ENCODE results near the gene IL32. TPM values are rescaled to one million over a fixed set of nuclear protein-coding genes. Genes with fewer than 3 reads are reported as not detected.
"Not testable (repeated sequence)": the region's sequence is repeated elsewhere in the genome, so short reads cannot be mapped to it uniquely, and the experiment has no call there.

The IL32 gene
- total RNA-seq, 1 experiment from 2014 or later = 4.7 TPM

DNA sequence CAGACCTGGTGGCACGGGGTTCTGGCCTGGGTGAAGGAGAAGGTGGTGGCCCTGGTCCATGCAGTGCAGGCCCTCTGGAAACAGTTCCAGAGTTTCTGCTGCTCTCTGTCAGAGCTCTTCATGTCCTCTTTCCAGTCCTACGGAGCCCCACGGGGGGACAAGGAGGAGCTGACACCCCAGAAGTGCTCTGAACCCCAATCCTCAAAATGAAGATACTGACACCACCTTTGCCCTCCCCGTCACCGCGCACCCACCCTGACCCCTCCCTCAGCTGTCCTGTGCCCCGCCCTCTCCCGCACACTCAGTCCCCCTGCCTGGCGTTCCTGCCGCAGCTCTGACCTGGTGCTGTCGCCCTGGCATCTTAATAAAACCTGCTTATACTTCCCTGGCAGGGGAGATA, 3.7 kb downstream of the IL32 start:
- H3K27ac Mint-ChIP-seq; H3K4me3 Mint-ChIP-seq; ATAC-seq; H3K9me3 Mint-ChIP-seq; DNase-seq (ENCODE audit: low spot score); H3K36me3 Mint-ChIP-seq: not testable (repeated sequence)
- ChIA-PET CTCF (interaction anchor here (0.9 to 2.1 kb wide), 3 partner anchors 10 to 37 kb away, joined by 3 to 8 read pairs (median 4); no protein-coding TSS in a partner anchor), POLR2A (interaction anchor here (0.6 kb wide), 1 partner anchor 44 kb away, joined by 4 read pairs; no protein-coding TSS in a partner anchor)
- peaks cover 12% of the 10 kb centered on the region for H3K27me3 Mint-ChIP-seq (ENCODE audit: low read depth)
- peaks cover 33% of the 10 kb centered on the region for H3K4me1 Mint-ChIP-seq

DNA sequence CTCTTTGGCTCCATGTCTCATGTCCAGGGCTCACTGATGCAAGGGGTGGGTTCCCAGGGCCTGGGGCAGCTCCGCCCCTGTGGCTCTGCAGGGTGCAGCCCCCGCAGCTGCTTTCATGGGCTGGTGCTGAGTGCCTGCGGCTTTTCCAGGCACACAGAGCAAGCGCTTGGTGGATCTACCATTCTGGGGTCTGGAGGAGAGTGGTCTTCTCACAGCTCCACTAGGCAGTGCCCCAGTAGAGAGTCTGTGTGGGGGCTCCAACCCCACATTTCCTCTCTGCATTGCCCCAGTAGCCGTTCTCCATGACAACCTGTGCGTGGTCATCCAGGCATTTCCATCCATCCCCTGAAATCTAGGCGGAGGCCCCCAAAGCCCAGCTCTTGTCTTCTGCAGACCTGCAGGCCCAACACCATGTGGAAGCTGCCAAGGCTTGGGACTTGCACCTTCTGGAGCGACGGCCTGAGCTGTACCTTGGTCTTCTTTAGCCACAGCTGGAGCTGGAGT, 5.2 kb downstream of the IL32 start:
- TF ChIP-seq MYBL2 (CRISPR knock-in tag; IDR thresholded peaks at IDR 0.05) (no peak), ZNF219 (CRISPR knock-in tag; IDR thresholded peaks at IDR 0.05; ENCODE audit: borderline replicate concordance) (no peak), ESRRA (CRISPR knock-in tag; IDR thresholded peaks at IDR 0.05; ENCODE audit: borderline replicate concordance) (no peak), ZNF416 (CRISPR knock-in tag; IDR thresholded peaks at IDR 0.05) (no peak), NFYB (CRISPR knock-in tag; conservative IDR thresholded peaks at IDR 0.05; ENCODE audit: low read depth) (no peak), TCF7 (CRISPR knock-in tag; IDR thresholded peaks at IDR 0.05; ENCODE audit: low read depth) (no peak), ELF4 (CRISPR knock-in tag; IDR thresholded peaks at IDR 0.05; ENCODE audit: low read depth) (no peak), RELA (CRISPR knock-in tag; IDR thresholded peaks at IDR 0.05; ENCODE audit: borderline replicate concordance) (no peak), NR3C1 (CRISPR knock-in tag; conservative IDR thresholded peaks at IDR 0.05; ENCODE audit: low read depth) (no peak), MXD4 (CRISPR knock-in tag; IDR thresholded peaks at IDR 0.05; ENCODE audit: borderline replicate concordance) (no peak), IRF2 (CRISPR knock-in tag; IDR thresholded peaks at IDR 0.05; ENCODE audit: borderline replicate concordance, low read depth) (no peak), TEAD1 (CRISPR knock-in tag; IDR thresholded peaks at IDR 0.05) (no peak), PRRX2 (CRISPR knock-in tag; IDR thresholded peaks at IDR 0.05) (no peak), ZNF423 (CRISPR knock-in tag; IDR thresholded peaks at IDR 0.05) (no peak), ZNF317 (CRISPR knock-in tag; IDR thresholded peaks at IDR 0.05; ENCODE audit: borderline replicate concordance, low read depth) (no peak)
- TF ChIP-seq, protein P1, sequence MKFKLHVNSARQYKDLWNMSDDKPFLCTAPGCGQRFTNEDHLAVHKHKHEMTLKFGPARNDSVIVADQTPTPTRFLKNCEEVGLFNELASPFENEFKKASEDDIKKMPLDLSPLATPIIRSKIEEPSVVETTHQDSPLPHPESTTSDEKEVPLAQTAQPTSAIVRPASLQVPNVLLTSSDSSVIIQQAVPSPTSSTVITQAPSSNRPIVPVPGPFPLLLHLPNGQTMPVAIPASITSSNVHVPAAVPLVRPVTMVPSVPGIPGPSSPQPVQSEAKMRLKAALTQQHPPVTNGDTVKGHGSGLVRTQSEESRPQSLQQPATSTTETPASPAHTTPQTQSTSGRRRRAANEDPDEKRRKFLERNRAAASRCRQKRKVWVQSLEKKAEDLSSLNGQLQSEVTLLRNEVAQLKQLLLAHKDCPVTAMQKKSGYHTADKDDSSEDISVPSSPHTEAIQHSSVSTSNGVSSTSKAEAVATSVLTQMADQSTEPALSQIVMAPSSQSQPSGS (CRISPR knock-in tag; IDR thresholded peaks at IDR 0.05; ENCODE audit: borderline replicate concordance, low read depth) = no peak
- TF ChIP-seq, protein P2, sequence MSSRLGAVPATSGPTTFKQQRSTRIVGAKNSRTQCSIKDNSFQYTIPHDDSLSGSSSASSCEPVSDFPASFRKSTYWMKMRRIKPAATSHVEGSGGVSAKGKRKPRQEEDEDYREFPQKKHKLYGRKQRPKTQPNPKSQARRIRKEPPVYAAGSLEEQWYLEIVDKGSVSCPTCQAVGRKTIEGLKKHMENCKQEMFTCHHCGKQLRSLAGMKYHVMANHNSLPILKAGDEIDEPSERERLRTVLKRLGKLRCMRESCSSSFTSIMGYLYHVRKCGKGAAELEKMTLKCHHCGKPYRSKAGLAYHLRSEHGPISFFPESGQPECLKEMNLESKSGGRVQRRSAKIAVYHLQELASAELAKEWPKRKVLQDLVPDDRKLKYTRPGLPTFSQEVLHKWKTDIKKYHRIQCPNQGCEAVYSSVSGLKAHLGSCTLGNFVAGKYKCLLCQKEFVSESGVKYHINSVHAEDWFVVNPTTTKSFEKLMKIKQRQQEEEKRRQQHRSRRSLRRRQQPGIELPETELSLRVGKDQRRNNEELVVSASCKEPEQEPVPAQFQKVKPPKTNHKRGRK (CRISPR knock-in tag; IDR thresholded peaks at IDR 0.05; ENCODE audit: borderline replicate concordance) = no peak
- TF ChIP-seq, protein P3, sequence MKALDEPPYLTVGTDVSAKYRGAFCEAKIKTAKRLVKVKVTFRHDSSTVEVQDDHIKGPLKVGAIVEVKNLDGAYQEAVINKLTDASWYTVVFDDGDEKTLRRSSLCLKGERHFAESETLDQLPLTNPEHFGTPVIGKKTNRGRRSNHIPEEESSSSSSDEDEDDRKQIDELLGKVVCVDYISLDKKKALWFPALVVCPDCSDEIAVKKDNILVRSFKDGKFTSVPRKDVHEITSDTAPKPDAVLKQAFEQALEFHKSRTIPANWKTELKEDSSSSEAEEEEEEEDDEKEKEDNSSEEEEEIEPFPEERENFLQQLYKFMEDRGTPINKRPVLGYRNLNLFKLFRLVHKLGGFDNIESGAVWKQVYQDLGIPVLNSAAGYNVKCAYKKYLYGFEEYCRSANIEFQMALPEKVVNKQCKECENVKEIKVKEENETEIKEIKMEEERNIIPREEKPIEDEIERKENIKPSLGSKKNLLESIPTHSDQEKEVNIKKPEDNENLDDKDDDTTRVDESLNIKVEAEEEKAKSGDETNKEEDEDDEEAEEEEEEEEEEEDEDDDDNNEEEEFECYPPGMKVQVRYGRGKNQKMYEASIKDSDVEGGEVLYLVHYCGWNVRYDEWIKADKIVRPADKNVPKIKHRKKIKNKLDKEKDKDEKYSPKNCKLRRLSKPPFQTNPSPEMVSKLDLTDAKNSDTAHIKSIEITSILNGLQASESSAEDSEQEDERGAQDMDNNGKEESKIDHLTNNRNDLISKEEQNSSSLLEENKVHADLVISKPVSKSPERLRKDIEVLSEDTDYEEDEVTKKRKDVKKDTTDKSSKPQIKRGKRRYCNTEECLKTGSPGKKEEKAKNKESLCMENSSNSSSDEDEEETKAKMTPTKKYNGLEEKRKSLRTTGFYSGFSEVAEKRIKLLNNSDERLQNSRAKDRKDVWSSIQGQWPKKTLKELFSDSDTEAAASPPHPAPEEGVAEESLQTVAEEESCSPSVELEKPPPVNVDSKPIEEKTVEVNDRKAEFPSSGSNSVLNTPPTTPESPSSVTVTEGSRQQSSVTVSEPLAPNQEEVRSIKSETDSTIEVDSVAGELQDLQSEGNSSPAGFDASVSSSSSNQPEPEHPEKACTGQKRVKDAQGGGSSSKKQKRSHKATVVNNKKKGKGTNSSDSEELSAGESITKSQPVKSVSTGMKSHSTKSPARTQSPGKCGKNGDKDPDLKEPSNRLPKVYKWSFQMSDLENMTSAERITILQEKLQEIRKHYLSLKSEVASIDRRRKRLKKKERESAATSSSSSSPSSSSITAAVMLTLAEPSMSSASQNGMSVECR (CRISPR knock-in tag; IDR thresholded peaks at IDR 0.05; ENCODE audit: borderline replicate concordance) = no peak
- TF ChIP-seq, protein P4, sequence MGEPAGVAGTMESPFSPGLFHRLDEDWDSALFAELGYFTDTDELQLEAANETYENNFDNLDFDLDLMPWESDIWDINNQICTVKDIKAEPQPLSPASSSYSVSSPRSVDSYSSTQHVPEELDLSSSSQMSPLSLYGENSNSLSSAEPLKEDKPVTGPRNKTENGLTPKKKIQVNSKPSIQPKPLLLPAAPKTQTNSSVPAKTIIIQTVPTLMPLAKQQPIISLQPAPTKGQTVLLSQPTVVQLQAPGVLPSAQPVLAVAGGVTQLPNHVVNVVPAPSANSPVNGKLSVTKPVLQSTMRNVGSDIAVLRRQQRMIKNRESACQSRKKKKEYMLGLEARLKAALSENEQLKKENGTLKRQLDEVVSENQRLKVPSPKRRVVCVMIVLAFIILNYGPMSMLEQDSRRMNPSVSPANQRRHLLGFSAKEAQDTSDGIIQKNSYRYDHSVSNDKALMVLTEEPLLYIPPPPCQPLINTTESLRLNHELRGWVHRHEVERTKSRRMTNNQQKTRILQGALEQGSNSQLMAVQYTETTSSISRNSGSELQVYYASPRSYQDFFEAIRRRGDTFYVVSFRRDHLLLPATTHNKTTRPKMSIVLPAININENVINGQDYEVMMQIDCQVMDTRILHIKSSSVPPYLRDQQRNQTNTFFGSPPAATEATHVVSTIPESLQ (CRISPR knock-in tag; IDR thresholded peaks at IDR 0.05) = no peak
- TF ChIP-seq, protein P5, sequence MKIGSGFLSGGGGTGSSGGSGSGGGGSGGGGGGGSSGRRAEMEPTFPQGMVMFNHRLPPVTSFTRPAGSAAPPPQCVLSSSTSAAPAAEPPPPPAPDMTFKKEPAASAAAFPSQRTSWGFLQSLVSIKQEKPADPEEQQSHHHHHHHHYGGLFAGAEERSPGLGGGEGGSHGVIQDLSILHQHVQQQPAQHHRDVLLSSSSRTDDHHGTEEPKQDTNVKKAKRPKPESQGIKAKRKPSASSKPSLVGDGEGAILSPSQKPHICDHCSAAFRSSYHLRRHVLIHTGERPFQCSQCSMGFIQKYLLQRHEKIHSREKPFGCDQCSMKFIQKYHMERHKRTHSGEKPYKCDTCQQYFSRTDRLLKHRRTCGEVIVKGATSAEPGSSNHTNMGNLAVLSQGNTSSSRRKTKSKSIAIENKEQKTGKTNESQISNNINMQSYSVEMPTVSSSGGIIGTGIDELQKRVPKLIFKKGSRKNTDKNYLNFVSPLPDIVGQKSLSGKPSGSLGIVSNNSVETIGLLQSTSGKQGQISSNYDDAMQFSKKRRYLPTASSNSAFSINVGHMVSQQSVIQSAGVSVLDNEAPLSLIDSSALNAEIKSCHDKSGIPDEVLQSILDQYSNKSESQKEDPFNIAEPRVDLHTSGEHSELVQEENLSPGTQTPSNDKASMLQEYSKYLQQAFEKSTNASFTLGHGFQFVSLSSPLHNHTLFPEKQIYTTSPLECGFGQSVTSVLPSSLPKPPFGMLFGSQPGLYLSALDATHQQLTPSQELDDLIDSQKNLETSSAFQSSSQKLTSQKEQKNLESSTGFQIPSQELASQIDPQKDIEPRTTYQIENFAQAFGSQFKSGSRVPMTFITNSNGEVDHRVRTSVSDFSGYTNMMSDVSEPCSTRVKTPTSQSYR (CRISPR knock-in tag; IDR thresholded peaks at IDR 0.05) = no peak
- no peaks in the 10 kb centered on the region for H3K36me3 Mint-ChIP-seq
- H3K4me3 Mint-ChIP-seq = no peak overlapping the region
- H3K27ac Mint-ChIP-seq = no peak overlapping the region
- DNase-seq (ENCODE audit: low spot score) (no peak), ATAC-seq (0 out of 2 replicates have a peak, but pooled peaks have one; percentile 16)
- H3K4me1 Mint-ChIP-seq = peaks cover 30% of the 10 kb centered on the region
- peaks cover 12% of the 10 kb centered on the region for H3K27me3 Mint-ChIP-seq (ENCODE audit: low read depth)
- POLR2A ChIA-PET = no interaction called here
- CTCF ChIA-PET = interaction anchor here (1.0 to 1.5 kb wide), 8 partner anchors 11 to 59 kb away, joined by 3 to 5 read pairs (median 4); no protein-coding TSS in a partner anchor
- no peaks in the 10 kb centered on the region for H3K9me3 Mint-ChIP-seq

Measured in WTC11 (cell line).